ENCODE results near the gene ZBTB26.

DNA sequence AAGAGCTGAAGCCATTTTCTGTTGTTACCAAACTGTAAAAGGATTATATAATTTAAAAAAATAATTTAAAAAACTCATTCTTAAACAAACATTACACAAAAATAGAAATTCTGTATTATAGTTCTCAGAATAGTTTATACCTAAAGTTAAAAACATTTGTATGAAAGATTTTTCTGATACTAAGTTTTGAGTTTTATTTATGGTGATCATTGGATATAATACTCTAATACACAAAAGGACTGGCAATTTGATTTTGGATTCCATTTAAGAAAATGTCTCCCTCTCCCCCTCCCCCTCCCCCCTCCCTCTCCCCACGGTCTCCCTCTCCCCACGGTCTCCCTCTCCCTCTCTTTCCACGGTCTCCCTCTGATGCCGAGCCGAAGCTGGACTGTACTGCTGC is 65.2 kb downstream of the ZBTB26 start:
- TF ChIP-seq GATA3 (IDR thresholded peaks at IDR 0.05; ENCODE audit: low read depth, low read length) (no peak), GATA2 (IDR thresholded peaks at IDR 0.05; ENCODE audit: low read depth, low read length) (no peak)

Data from SH-SY5Y (cell line).